ENCODE data around the gene TBC1D8. TPM values are rescaled to one million over a fixed set of nuclear protein-coding genes. Genes with fewer than 3 reads are reported as not detected.

Gene TBC1D8
- total and polyA plus RNA-seq, 2 donors (not counting 1 experiment from before 2014, with no cell fraction given): 1.7 to 15.7 TPM

DNA sequence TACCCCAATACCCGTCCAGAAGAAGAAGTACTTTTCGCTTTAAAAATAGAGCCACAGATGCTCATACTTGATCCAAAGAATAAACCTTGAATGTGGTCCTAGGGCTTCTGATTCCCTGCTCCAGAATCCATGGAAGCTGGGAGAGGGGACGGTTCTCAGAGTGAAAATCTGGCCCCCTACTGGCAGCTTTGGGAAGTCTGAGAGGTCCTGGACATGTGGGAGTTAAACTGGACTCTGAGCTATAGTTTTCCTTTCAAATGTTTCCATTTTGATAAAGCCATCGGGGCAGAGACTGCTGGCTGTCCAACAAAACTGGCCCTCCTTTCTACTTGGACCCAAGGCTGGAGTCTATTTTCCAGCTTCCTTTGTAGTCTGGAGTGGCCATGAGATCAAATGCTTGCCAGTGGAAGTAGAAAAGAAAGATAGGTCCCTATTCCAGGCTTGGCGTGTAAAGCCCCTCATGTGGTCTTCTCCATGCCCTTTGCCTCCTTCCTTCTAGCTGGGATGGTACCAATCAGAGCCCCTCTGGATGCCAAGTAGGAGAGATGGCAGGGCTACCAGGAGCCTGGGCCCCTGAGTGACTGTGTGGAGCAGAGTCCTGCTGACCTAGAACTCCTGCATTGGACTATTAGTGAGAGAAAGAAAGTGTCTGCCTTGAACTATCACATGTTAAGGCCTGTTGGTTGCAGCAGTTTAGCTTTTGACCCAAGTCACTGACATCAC lies 37.7 kb upstream of the TBC1D8 start:
- Histone ChIP-seq H3K27me3 (replicated peaks in 1 of 4; ENCODE audit: control extremely low read depth in 1 of 4, control insufficient read depth in 3 of 4, insufficient read depth in 4 of 4, low read length in 3 of 4) (peaks cover 0 to 3% (median under 1%) of the 10 kb centered on the region in 4 experiments), H3K4me3 (ENCODE audit: control extremely low read depth in 1 of 5, extremely low read depth in 1 of 5, insufficient read depth in 1 of 5, low read depth in 2 of 5, low read length in 4 of 5) (no peak overlapping the region), H3K79me2 (ENCODE audit: control insufficient read depth, insufficient read depth, low read length) (no peaks in the 10 kb centered on the region), H2AFZ (ENCODE audit: insufficient read depth, low read depth, low read length, poor library complexity, severe bottlenecking) (no peak overlapping the region), H3K9me3 (ENCODE audit: control extremely low read depth in 1 of 3, control insufficient read depth in 2 of 3, insufficient read depth in 1 of 3, low read length in 2 of 3) (peaks cover 3 to 11% (median 10%) of the 10 kb centered on the region in 3 donors), H3K36me3 (replicated peaks in 1 of 2; ENCODE audit: control extremely low read depth in 1 of 2, control insufficient read depth in 1 of 2, extremely low read depth in 1 of 2, insufficient read depth in 2 of 2, low read length in 1 of 2) (no peaks in the 10 kb centered on the region), H3K4me1 (ENCODE audit: control insufficient read depth in 2 of 2, insufficient read depth in 2 of 2, low read length in 2 of 2) (no peaks in the 10 kb centered on the region), H3K9ac (ENCODE audit: low read length) (no peak overlapping the region), H3K4me2 (replicated peaks; ENCODE audit: low read depth, low read length, poor library complexity, severe bottlenecking) (no peak overlapping the region), H4K20me1 (ENCODE audit: control insufficient read depth, insufficient read depth, low read length, poor library complexity, severe bottlenecking) (no peaks in the 10 kb centered on the region), H3K27ac (ENCODE audit: low read length in 2 of 2) (no peak overlapping the region)
- ATAC-seq (ENCODE audit: low read depth): no peak
- H3K27me3 Mint-ChIP-seq: peaks cover 8% of the 10 kb centered on the region
- ChIA-PET POLR2A (interaction anchor here (0.5 kb wide), 1 partner anchor 16 kb away, joined by 3 read pairs; no protein-coding TSS in a partner anchor), CTCF (interaction anchor here (0.8 to 4.6 kb wide), 6 partner anchors 8 to 176 kb away, joined by 3 to 34 read pairs (median 4); no protein-coding TSS in a partner anchor)
- no peak for DNase-seq
- intact Hi-C loops (cut with micrococcal nuclease): no loop called here
- TF ChIP-seq EZH2 (IDR thresholded peaks at IDR 0.05; ENCODE audit: borderline replicate concordance, insufficient read depth, low read depth, low read length, poor library complexity, severe bottlenecking) (no peak), CTCF (IDR thresholded peaks at IDR 0.05) (no peak)
- H3K4me3 Mint-ChIP-seq: no peak overlapping the region
- H3K4me1 Mint-ChIP-seq: peaks cover 4% of the 10 kb centered on the region
- no peak overlapping the region for H3K27ac Mint-ChIP-seq
- WGBS (ENCODE audit: insufficient coverage): 100% methylated on average over 2 of the region's 5 CpGs
- H3K9me3 Mint-ChIP-seq (ENCODE audit: insufficient read depth): no peaks in the 10 kb centered on the region

- H3K4me1 Mint-ChIP-seq: peaks cover 4% of the 10 kb centered on the region
- no peak overlapping the region for H3K4me3 ChIP-seq (ENCODE audit: control extremely low read depth in 1 of 5, extremely low read depth in 1 of 5, insufficient read depth in 1 of 5, low read depth in 2 of 5, low read length in 4 of 5)
- DNase-seq: no peak
- no peak overlapping the region for H3K27ac Mint-ChIP-seq
- WGBS (ENCODE audit: insufficient coverage): 100% methylated on average over 1 of the region's 2 CpGs
- H4K20me1 ChIP-seq (ENCODE audit: control insufficient read depth, insufficient read depth, low read length, poor library complexity, severe bottlenecking): no peaks in the 10 kb centered on the region
- no peak overlapping the region for H2AFZ ChIP-seq (ENCODE audit: insufficient read depth, low read depth, low read length, poor library complexity, severe bottlenecking)
- no peaks in the 10 kb centered on the region for H3K79me2 ChIP-seq (ENCODE audit: control insufficient read depth, insufficient read depth, low read length)
- no peak overlapping the region for H3K4me2 ChIP-seq (replicated peaks; ENCODE audit: low read depth, low read length, poor library complexity, severe bottlenecking)
- CTCF ChIA-PET: interaction anchor here (1.3 to 1.4 kb wide), 2 partner anchors 13 to 18 kb away, joined by 3 read pairs; no protein-coding TSS in a partner anchor
- H3K9ac ChIP-seq (ENCODE audit: low read length): no peak overlapping the region
- H3K36me3 ChIP-seq (replicated peaks in 1 of 2; ENCODE audit: control extremely low read depth in 1 of 2, control insufficient read depth in 1 of 2, extremely low read depth in 1 of 2, insufficient read depth in 2 of 2, low read length in 1 of 2): no peaks in the 10 kb centered on the region
- intact Hi-C loops (cut with micrococcal nuclease): no loop called here
- peaks cover 0 to 3% (median under 1%) of the 10 kb centered on the region in 4 experiments for H3K27me3 ChIP-seq (replicated peaks in 1 of 4; ENCODE audit: control extremely low read depth in 1 of 4, control insufficient read depth in 3 of 4, insufficient read depth in 4 of 4, low read length in 3 of 4)
- peaks cover 3 to 11% (median 10%) of the 10 kb centered on the region in 3 donors for H3K9me3 ChIP-seq (ENCODE audit: control extremely low read depth in 1 of 3, control insufficient read depth in 2 of 3, insufficient read depth in 1 of 3, low read length in 2 of 3)
- ATAC-seq (ENCODE audit: low read depth): no peak
- H3K27me3 Mint-ChIP-seq: peaks cover 5% of the 10 kb centered on the region
- H3K27ac ChIP-seq (ENCODE audit: low read length in 2 of 2): no peak overlapping the region
- no peak overlapping the region for H3K4me3 Mint-ChIP-seq
- no peak for TF ChIP-seq CTCF (IDR thresholded peaks at IDR 0.05)
- no peak for TF ChIP-seq EZH2 (IDR thresholded peaks at IDR 0.05; ENCODE audit: borderline replicate concordance, insufficient read depth, low read depth, low read length, poor library complexity, severe bottlenecking)
- no peaks in the 10 kb centered on the region for H3K9me3 Mint-ChIP-seq (ENCODE audit: insufficient read depth)
- H3K4me1 ChIP-seq (ENCODE audit: control insufficient read depth in 2 of 2, insufficient read depth in 2 of 2, low read length in 2 of 2): no peaks in the 10 kb centered on the region
- POLR2A ChIA-PET: no interaction called here
These were observed 35.9 kb upstream of the TBC1D8 start for GRCh38 chr2:101187131-101187530.

Measured in B cell (primary cell).